ENCODE data around the gene IL32.
A peak's percentile ranks its signal among the peaks of the same experiment; 100 is the strongest.

The IL32 gene

DNA sequence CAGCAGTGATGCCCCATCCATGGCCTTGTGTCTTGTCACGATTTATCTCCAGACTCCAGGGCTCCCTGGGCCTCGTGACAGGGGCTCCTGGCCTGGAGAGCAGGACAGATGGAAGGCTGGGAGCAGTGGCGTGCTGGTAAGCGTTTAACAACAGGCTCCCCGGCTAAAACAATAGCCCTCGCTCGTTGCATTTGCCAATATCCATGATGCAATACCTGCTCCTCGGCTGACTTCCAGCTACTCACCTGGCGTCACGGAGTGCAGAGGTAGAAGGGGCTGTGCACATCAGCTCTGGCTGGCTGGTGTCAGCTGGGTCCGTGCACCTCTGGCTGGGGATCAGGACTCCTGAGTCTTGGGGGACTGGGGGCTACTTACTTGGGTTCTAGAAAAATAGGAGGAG, 27.2 kb upstream of the IL32 start:
- H3K4me3 ChIP-seq (ENCODE audit: low read depth, low read length), result no peak overlapping the region
- TF ChIP-seq, protein P1, sequence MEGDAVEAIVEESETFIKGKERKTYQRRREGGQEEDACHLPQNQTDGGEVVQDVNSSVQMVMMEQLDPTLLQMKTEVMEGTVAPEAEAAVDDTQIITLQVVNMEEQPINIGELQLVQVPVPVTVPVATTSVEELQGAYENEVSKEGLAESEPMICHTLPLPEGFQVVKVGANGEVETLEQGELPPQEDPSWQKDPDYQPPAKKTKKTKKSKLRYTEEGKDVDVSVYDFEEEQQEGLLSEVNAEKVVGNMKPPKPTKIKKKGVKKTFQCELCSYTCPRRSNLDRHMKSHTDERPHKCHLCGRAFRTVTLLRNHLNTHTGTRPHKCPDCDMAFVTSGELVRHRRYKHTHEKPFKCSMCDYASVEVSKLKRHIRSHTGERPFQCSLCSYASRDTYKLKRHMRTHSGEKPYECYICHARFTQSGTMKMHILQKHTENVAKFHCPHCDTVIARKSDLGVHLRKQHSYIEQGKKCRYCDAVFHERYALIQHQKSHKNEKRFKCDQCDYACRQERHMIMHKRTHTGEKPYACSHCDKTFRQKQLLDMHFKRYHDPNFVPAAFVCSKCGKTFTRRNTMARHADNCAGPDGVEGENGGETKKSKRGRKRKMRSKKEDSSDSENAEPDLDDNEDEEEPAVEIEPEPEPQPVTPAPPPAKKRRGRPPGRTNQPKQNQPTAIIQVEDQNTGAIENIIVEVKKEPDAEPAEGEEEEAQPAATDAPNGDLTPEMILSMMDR (IDR thresholded peaks at IDR 0.05; ENCODE audit: low read depth, low read length), result no peak

DNA sequence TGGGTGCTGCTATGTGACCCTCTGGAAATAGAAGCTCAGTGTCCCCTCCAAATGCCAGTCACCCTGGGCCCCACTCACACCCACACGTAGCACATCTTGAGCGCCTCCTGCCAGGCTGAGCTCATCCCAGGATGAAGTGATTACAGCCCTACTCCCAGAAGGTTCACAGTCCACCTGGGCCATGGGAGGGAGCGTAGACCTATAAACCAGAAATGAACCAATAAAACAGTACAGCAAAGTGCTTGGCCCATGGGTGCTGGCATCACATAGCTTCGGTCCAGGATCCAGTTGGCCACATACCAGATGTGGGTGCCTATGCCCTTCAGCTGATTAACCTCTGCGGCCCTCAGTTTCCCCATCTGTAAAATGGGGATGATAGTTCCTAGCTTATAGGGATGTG, 26.5 kb upstream of the IL32 start:
- no peak overlapping the region for H3K4me3 ChIP-seq (ENCODE audit: low read depth, low read length)
- TF ChIP-seq, protein P1 (IDR thresholded peaks at IDR 0.05; ENCODE audit: low read depth, low read length), result no peak

DNA sequence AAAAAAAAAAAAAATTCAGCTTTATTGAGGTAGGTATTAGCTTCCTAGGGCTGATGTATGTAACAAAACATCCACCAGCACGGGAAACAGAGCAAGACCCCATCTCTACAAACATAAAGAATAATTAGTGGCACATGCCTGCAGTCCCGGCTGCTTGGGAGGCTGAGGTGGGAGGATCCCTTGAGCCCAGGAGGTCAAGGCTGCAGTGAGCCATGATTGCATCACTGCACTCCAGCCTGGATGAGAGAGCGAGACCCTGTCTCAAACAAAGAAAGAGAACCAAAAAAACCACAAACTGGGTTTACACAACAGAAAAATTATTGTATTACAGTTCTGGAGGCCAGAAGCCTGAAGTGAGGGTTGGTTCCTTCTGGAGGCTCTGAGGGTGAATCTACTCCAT, 23.1 kb upstream of the IL32 start:
- no peak overlapping the region for H3K4me3 ChIP-seq (ENCODE audit: low read depth, low read length)
- TF ChIP-seq, protein P1 (IDR thresholded peaks at IDR 0.05; ENCODE audit: low read depth, low read length), result no peak

DNA sequence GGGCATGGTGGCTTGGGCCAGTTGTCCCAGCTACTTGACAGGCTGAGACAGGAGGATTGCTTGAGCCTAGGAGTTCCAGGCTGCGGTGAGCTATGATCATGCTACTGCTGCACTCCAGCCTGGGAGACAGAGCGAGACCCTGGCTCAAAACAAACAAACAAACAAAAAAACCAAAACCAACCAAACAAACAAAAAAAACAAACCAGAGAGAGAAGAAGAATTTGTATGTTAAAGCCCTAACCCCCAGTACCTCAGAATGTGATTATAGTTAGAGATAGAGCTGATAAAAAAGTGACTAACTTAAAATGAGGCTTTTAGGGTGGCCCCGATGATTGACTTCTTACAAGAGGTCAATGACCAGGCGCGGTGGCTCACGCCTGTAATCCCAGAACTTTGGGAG, 20.7 kb upstream of the IL32 start:
- TF ChIP-seq, protein P1 (IDR thresholded peaks at IDR 0.05; ENCODE audit: low read depth, low read length), result no peak
- no peak overlapping the region for H3K4me3 ChIP-seq (ENCODE audit: low read depth, low read length)

DNA sequence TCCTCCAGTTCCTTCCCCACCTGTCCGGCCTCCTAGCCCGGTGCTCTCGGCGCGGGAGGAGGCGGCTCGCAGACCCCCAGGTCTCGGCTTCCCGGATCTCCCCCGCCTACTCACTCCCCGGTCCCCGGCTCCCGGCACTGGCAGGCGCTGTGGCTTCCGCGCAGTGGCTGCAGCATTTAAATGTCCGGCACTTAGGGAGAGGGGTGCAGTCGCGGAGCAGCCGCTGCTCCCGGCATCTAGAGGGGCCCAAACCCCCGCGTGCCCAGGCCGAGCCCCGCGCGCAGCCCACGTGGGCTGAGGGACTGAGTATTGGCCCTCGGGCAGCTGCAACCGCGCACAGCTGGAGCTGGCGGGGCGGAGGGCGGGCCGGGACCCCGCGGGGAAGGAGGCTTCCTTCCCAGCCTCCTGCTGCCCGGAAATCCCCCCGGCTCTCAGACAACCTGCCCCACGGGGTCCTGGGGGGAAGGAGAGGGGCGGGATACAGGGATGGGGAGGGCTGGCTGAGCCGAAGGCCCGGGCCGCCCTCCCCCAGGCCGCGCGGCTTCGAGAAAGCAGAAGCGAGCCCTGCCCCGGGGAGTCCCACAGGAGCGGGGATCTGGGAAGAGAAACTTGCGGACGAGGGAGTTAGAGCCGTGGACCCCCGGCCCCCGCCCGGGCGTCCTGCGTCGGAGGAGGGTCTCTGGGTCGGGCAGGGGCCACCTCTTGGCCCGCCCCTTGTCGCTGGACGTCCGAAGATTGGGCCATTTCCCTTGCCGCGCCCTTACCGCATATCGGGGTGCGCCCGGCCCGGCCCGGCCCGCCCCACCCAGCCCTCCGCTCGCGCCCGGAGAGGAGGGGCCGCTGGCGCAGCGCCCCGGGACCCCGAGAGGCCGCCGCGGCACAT, 19.4 kb upstream of the IL32 start, which contains the start of gene MMP25:
MMP25 (plus strand) TSS at position 804 of the 883 bp plus-strand sequence. CDS start 357 bp downstream, outside the sequence.
- H3K4me3 ChIP-seq (ENCODE audit: low read depth, low read length), result peak within 1 kb of the TSS; percentile 46
- TF ChIP-seq, protein P1 (IDR thresholded peaks at IDR 0.05; ENCODE audit: low read depth, low read length), result no peak

DNA sequence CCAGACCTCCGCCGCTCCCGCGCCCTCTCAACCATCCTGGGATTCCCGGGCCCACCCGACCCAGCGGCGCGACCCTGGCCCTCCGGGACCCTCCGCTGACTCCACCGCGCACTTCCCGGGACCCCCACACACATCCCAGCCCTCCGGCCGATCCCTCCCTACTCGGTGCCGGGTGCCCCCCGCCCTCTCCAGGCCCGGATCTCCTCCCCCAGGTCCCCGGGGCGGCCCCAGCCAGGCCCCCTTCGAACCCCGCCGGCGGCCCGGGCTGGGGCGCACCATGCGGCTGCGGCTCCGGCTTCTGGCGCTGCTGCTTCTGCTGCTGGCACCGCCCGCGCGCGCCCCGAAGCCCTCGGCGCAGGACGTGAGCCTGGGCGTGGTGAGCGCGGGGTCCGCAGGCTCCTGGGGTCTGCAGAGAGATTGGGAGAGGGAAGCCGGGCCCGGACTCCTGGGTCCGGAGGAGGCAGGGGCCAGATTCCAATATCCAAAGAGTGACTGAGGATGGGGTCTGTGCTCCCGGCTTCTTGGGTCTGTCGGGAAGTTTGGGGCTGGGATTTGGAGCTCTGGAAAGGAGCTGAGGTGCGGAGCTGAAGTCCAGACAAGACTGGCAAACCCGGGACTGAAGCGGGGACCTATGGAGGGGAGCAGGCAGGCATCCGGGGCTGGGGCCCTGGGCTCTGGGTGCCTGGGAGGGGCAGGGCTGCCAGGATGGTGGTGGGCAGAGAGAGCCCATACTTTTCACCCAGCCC, 18.6 kb upstream of the IL32 start:
- no peak overlapping the region for H3K4me3 ChIP-seq (ENCODE audit: low read depth, low read length)
- TF ChIP-seq, protein P1 (IDR thresholded peaks at IDR 0.05; ENCODE audit: low read depth, low read length), result no peak

DNA sequence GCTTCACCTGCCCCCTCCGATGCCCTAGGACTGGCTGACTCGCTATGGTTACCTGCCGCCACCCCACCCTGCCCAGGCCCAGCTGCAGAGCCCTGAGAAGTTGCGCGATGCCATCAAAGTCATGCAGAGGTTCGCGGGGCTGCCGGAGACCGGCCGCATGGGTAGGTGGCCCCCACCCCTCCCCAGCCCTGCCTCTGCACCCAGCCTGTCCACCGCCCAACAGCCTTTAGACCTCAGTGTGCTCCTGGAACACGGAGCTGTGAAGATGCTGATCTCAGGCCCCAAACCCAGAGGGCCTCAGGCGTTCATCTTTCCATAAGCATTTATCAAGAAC, 18.1 kb upstream of the IL32 start:
- H3K4me3 ChIP-seq (ENCODE audit: low read depth, low read length), result no peak overlapping the region
- TF ChIP-seq, protein P1 (IDR thresholded peaks at IDR 0.05; ENCODE audit: low read depth, low read length), result no peak

Data from WI38 (cell line).